Activated CD4-positive, alpha-beta T cell treated with anti-CD3 and anti-CD28 coated beads, Interleukin-2, Interleukin-6, amounts not matched to agents 100 ng/mL and 50 ng/mL, durations not matched to agents 16 hours and 8 hours (primary cell): Measurements from ENCODE around the gene PPP4C.
A peak's percentile ranks its signal among the peaks of the same experiment; 100 is the strongest.

Source experiments
- DNase-seq: peaks from one replicate; pipeline ENCODE4 v3.0.0-alpha.2; 2020

Gene PPP4C

DNA sequence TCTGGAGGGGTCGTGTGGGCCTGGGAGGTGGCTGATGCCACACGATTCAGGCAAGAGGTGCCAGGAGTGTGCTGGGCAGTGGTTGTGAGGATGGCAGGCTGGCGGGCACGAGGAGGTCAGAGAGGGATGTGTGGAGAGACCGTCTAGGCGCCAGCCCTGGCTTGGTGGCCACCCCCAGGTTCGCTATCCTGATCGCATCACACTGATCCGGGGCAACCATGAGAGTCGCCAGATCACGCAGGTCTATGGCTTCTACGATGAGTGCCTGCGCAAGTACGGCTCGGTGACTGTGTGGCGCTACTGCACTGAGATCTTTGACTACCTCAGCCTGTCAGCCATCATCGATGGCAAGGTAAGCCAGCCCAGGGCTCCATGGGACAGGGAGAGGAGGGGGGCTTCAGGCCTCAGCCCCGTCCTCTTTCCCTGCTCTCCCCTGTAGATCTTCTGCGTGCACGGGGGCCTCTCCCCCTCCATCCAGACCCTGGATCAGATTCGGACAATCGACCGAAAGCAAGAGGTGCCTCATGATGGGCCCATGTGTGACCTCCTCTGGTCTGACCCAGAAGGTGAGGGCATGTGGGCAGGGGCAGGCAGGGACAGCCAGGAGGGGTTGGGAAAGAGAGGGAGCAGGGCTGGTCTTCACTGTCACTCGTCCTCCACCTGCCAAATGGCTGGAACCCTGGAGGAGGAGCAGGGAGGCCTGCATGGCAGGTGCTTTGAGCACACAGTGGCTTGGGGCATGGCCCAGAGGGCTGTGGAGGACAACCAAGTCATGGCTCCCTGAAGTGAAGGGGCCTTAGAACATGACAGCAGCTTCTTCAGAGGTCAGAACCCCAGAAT lies 7.6 kb downstream of the PPP4C start:
- no peak for DNase-seq

DNA sequence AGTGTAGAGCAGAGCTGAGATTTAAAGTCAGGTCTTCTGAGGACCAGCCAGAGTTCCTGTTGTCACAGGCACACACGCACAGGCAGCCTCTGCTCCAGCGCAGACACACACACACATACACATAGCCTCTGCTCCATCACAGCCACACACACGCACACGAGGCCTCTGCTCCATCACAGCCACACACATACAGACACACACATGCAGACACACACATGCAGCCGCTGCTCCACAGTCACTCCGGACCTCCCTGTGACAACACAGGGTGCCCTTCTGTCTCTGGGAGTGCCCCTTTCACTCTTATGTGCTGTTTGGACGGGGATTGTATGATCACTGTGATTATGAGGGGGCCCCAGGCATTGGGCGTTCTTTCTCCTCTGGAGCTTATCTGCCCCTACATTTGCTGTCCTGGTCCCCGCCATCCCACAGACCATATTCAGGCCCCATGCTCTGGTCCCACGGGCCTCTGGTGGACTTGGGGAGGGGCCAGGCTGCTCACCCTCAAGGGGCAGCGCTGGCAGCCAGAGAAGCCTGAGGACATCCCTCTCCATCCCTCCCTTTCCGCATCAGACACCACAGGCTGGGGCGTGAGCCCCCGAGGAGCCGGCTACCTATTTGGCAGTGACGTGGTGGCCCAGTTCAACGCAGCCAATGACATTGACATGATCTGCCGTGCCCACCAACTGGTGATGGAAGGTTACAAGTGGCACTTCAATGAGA lies 8.5 kb downstream of the PPP4C start:
- DNase-seq = no peak

GRCh38 chr16:30084816-30085159 lies 9.0 kb downstream of the PPP4C start:
- no peak for DNase-seq

DNA sequence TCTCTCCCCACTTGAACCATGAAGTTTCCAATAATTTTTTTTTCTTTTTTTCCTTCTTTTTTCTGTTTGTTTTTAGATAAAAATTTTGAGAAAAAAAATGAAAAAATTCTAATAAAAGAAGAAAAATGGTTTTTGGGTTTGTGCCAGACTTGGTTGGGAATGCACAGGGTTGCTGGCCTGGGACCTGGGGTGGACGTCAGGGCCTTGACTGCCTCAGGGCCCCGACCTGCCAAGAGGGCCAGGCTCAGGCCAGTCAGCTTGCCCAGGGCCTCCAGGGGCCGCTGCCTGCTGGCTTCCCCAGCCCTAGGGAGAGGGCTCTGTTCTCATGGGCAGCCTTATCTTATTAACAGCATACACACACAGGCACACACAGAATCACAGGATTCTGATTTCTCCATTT lies 9.5 kb downstream of the PPP4C start:
- no peak for DNase-seq

GRCh38 chr16:30085820-30086219 lies 10.0 kb downstream of the PPP4C start:
- no peak for DNase-seq

- no peak for DNase-seq
Measured at GRCh38 chr16:30086291-30087140, 10.7 kb downstream of the PPP4C start.

- no peak for DNase-seq
Measured at GRCh38 chr16:30087181-30087898, 11.5 kb downstream of the PPP4C start.

DNA sequence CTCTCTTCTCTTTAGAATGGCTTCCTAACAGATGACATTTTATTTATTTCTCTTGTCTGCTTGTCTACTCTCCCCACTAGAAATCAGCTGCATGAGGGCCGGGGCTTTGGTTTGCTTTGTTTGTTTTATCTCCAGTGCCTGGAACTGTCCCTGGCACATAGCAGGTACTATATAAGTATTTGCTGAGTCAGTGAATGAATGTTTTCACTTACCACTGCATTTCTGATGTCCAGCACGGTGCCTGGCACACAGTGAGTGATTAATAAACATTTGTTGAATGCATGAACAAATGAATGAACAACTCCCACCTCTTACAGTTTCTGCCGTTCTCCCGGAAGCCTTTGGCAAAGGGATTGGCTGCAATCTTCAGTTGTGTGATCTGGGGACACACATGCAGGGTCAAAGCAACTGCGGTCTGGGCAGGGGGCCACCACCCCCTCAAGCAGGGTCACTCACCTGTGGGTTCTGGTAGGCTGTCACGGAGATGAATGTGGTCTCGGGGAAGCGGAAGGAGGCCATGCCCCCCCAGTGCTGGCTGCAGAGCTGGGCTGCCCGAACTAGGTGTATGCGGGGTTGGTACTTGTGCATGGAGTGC lies 12.5 kb downstream of the PPP4C start:
- DNase-seq = no peak

DNA sequence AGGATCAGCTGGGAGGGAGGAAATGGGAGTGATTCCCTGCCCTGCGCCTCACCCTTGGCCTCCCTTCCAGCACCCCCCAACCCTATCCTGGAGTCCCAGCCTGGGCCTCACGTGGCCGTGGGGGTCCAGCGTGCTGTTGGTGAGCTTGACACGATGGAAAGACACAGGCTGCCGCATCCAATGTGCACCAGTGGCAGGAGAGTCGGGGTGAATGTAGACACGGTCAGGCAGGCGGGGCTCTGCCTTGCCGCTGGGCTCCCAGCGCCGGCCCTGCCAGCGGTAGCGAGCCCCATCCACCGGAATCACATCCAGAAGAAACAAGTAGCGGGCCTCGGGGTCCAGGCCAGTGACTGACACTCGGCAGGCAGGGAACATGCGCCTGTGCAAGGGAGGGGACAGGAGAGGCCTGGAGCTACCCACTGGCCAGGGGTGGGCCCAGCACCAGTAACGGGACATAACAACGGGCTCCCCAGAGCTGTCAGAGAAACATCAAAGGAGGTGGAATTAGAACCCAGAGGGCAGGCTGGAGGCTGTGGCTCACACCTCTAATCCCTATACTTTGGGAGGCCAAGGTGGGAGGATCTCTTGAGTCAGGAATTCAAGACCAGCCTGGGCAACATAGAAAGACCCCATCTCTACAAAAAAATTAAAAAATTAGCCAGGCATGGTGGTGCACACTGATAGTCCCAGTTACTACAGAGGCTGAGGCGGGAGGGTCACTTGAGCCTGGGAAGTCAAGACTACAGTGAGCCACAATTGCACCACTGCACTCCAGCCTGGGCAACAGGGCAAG lies 13.2 kb downstream of the PPP4C start:
- no peak for DNase-seq

GRCh38 chr16:30090610-30091331 lies 15.0 kb downstream of the PPP4C start:
- DNase-seq = no peak

DNA sequence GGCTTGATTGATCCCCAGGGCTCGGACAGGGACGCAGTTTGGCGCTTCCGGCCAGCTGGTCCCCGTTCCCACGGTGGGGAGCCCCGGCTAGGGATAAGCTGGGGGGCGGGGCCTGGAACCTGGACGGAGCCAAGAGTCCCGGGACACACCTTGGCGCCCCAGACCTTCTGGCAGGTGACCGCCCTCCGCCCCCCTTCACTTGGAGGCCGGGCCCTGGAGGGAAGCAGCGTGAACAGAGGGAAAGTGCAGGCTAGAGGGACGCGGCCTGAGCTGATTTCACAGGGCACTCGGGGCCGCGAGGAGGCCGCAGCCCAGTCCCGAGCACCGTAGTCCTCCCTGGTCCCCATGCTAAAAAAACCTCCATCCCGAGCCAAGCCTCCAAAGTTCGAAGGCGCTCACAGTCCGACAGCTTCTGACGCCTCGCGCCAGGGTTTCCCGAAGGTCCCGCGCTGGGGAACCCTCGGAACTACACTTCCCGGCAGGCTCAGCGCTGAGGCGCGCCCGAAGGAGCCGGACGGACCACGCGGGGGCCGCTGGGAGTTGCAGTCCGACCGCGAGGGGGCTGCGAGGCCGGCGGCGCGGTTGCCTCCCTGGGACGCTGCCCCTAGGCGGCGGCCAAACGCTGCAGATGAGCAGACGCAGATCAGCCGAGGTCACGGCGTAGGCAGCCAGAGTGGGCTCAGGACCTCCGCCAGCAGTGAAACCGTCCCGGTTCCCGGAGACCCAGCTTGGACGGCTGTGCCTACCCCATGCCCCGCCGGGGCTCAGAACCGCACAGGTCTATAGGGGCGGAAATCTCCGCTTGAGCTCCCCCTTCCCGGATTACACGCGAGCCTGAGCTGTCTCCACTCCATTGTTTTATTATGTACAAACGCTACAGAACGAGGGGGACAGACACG lies 15.9 kb downstream of the PPP4C start, which contains the start of gene TBX6:
Gene TBX6, minus strand, starts transcription at position 451 of the 899 bp plus-strand sequence. CDS start 731 bp downstream, outside the sequence.
- peak; percentile 97 for DNase-seq

- peak; percentile 88 for DNase-seq
Measured at GRCh38 chr16:30092373-30093010, 16.7 kb downstream of the PPP4C start.

DNA sequence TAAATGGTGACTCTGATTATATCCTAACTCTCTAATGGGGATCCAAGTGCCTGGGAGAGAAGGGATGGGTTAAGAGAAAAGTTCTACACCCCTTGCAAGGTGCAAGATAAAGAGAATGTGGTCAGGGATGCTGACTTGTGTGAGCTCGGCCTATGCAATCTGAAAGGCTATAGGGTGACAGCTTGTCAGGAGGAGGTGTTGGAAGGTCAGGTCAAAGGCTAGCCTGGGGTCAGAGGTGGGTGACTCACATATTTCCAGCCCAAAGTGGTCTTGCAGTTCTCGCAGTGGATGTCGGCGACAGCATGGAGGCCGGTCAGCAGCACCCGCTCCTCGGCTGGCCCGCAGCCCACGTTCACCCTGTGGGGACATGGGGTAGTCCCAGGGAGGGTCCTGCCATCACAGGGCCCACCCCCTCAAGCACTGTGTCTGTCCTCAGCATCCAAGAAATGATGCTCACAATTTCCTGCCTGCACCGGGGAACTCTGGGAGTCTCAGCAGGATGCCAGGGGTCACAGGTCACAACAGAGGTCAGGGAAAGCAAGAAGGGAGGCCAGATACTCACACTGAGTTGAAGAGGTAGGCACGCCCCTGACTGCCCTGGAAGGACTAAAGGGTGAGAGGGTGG lies 18.9 kb downstream of the PPP4C start:
- DNase-seq = no peak

DNA sequence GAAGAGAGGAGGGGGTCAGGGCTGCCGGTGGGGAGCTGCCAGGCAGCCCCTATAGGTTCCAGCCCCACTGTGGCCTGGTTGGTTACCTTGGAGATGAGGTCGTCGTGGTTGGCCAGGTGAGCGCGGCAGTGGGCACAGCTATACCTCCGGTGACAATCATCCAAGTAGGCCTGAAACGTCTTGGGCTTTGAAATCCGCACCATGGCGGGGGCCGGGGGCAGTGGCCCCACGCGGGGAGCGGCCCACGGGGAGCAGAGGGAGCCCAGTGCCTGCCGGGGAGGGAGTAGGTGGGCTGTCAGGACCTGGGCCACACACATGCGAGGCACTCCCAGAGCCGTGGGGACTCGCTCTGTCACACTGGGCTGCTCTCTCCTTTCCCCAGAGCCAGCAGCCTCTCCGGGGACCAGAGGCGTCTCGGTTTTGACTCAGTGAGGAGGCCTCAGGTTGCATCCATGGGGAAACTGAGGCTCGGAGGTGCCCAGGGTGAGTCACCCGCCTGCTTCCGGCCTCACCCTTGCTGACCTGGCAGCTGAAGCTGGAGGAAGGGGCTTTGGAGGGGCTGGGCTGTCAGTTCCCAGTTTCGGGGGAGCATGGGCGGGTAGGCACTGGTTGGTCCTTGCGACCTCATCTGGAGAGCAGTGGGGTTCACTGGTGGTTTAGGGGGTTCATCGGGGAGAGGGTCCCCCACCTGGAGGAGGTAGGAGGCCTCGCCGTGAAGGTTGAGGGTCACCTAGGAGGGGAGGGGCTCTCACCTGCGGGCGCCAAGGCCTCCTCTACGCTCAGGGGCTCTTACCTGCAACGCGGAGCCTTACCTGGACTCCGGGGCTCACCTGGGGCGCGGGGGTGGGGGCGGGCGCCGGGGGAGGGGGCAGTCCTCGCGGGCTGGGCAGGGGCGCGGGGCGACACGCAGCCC lies 19.6 kb downstream of the PPP4C start:
- DNase-seq = no peak

- peak; percentile 93 for DNase-seq
Measured at GRCh38 chr16:30096105-30096861, 20.5 kb downstream of the PPP4C start, which contains the start of gene YPEL3. Gene YPEL3, minus strand, starts transcription at chr16:30096213. Its CDS starts 731 bp downstream, at chr16:30095482.

DNA sequence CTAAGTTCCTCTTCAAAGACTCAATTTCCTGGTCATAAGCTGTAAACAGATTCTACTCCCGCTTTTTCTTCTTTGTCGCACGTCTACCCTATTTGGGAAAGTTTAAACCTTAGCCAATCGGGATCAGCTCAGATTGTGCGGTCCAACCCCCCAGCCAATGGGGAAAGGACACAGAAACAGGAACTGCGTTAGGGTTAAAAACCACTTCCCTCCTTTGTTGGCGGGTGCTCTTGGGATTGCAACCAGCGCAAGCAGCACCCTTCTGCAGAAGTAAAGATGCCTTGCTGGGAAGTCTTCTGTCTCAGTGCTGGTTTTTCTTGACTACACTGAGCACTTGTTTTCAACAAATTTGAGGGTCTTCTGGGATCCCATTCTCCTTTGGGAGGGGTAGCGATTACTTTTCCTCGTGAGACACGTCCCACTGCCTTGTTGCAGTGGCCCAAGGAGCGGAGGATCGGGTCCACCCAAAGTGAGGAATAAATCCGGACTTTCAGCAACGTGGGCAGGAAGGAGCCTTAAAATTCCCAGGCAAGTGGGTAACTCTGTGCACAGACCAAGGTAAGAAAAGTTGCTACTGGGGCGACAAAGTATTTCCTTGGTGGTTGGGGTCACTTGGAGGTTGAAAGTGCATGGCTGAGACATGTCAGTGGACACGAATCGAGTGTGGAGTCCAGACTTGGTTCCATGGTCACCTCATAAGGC lies 21.2 kb downstream of the PPP4C start:
- no peak for DNase-seq
